Measurements from ENCODE around the gene OR1K1. TPM values are rescaled to one million over a fixed set of nuclear protein-coding genes. Genes with fewer than 3 reads are reported as not detected.

Gene OR1K1
- total and polyA plus RNA-seq, 2 donors (not counting 3 experiments of a cell fraction or from before 2014, with no cell fraction given), result not detected

DNA sequence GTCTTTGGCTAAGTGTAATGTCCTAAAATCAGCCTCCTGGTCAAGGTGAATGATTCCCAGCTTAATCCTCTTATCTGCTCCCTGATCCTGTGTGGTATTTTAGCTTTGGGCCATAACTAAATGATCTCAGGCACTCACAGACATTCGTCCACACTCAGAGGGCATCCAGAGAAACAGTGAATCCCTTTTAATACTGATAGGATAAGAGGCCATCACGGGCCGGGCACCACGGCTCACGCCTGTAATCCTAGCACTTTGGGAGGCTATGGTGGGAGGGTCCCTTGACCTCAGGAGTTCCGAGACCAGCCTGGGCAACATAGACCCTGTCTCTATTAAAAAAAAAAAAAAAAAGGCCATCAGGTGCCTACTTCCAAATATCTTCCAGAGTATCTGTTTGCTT, 22.1 kb downstream of the OR1K1 start:
- CTCF ChIA-PET, result interaction anchor here (1.2 to 1.5 kb wide), 2 partner anchors 12 to 723 kb away, joined by 3 read pairs; no protein-coding TSS in a partner anchor
- intact Hi-C loops (cut with micrococcal nuclease), result loop anchor here (10.0 kb wide), 1 partner anchor 1537 kb away; no protein-coding TSS in a partner anchor
- TF ChIP-seq EZH2 (IDR thresholded peaks at IDR 0.05; ENCODE audit: borderline replicate concordance, low read depth, low read length, severe bottlenecking), result no peak
- TF ChIP-seq POLR2A (IDR thresholded peaks at IDR 0.05; ENCODE audit: low read depth, low read length), result no peak
- TF ChIP-seq CTCF (IDR thresholded peaks at IDR 0.05; ENCODE audit: extremely low read depth in 1 of 2, insufficient read depth in 1 of 2, low read depth in 1 of 2, low read length in 2 of 2), result no peak
- no peak for TF ChIP-seq POLR2AphosphoS5 (IDR thresholded peaks at IDR 0.05; ENCODE audit: insufficient read depth, low read depth, low read length)
- no peak for TF ChIP-seq MAX (IDR thresholded peaks at IDR 0.05; ENCODE audit: insufficient read depth, insufficient read length)
- no peak for TF ChIP-seq MYC (IDR thresholded peaks at IDR 0.05; ENCODE audit: low read depth, low read length)
- TF ChIP-seq GATA2 (IDR thresholded peaks at IDR 0.05; ENCODE audit: insufficient read depth, insufficient read length, low read depth, low read length), result no peak
- Histone ChIP-seq H3K27ac (ENCODE audit: insufficient read depth, low read depth, low read length) (peak overlapping the region; percentile 97), H3K9ac (replicated peaks; ENCODE audit: extremely low read depth, insufficient read depth, low read length) (peak overlapping the region; percentile 61), H3K79me2 (ENCODE audit: control insufficient read depth, insufficient read depth, low read length) (peaks cover 23% of the 10 kb centered on the region), H4K20me1 (replicated peaks; ENCODE audit: control insufficient read depth, extremely low read depth, insufficient read depth, low read length) (no peaks in the 10 kb centered on the region), H3K4me1 (ENCODE audit: control insufficient read depth, extremely low read depth, insufficient read depth, low read length) (peaks cover 66% of the 10 kb centered on the region), H2AFZ (ENCODE audit: low read depth, low read length) (no peak overlapping the region), H3K36me3 (ENCODE audit: control insufficient read depth in 2 of 2, extremely low read depth in 1 of 2, insufficient read depth in 2 of 2, low read length in 2 of 2) (peaks cover 7 to 16% of the 10 kb centered on the region in 2 experiments), H3K9me3 (replicated peaks; ENCODE audit: control insufficient read depth, insufficient read depth, low read length) (no peaks in the 10 kb centered on the region), H3K9me1 (replicated peaks; ENCODE audit: control insufficient read depth, extremely low read depth, insufficient read depth, low read length) (no peaks in the 10 kb centered on the region), H3K4me3 (replicated peaks in 1 of 3; ENCODE audit: insufficient read depth in 1 of 3, low read depth in 1 of 3, low read length in 3 of 3) (no peak overlapping the region), H3K4me2 (ENCODE audit: insufficient read depth, low read length) (peak overlapping the region; percentile 7), H3K27me3 (ENCODE audit: control insufficient read depth in 2 of 2, insufficient read depth in 2 of 2, low read length in 2 of 2) (no peaks in the 10 kb centered on the region)
- no peak for DNase-seq (ENCODE audit: low read depth, low spot score)
- BruUV-seq (replicated peaks), result TSS peak; percentile 70
- dilution Hi-C loops (cut with MboI; ENCODE audit: extremely low pct_ligation_motif_present, low sequenced_read_pairs), result no loop called here
- POLR2A ChIA-PET, result interaction anchor here (1.5 kb wide), 1 partner anchor 109 kb away, joined by 4 read pairs; the partner anchor contains the start of gene ZBTB26
- FAIRE-seq, result no peak

All from endothelial cell of umbilical vein (primary cell).